Activated CD4-positive, alpha-beta T cell treated with anti-CD3 and anti-CD28 coated beads, Interleukin-2, amount 10 ng/mL, durations not matched to agents 7 days and 5 days (primary cell): ENCODE results near the gene KCNC4. TPM values are rescaled to one million over a fixed set of nuclear protein-coding genes. Genes with fewer than 3 reads are reported as not detected.

Experiments used
- CTCF ChIA-PET: fragments of 350-600 bp; sonication (Branson Sonifier 250); formaldehyde crosslinking; loops from one replicate; lab custom pipeline; 2021; ENCODE audit warnings: antibody characterized with exemption; lab: Charles Lee
- POLR2A ChIA-PET: fragments of 350-600 bp; sonication (Branson Sonifier 250); formaldehyde crosslinking; loops from one replicate; lab custom pipeline; 2021; ENCODE audit warnings: antibody characterized with exemption; lab: Charles Lee
- DNase-seq: peaks from one replicate; pipeline ENCODE4 v3.0.0-alpha.2; 2020
- H3K27ac Mint-ChIP-seq: one replicate; pipeline ENCODE4 v1.8.0; 2021; ENCODE audit warnings: mild to moderate bottlenecking, moderate library complexity, mixed read lengths
- H3K27me3 Mint-ChIP-seq: one replicate; pipeline ENCODE4 v1.8.0; 2021; ENCODE audit warnings: mixed read lengths
- H3K36me3 Mint-ChIP-seq: one replicate; pipeline ENCODE4 v1.8.0; 2021; ENCODE audit warnings: low read depth, mixed read lengths
- H3K4me1 Mint-ChIP-seq: one replicate; pipeline ENCODE4 v1.8.0; 2021; ENCODE audit warnings: mixed read lengths
- H3K4me3 Mint-ChIP-seq: one replicate; pipeline ENCODE4 v1.8.0; 2021; ENCODE audit warnings: mild to moderate bottlenecking, moderate library complexity, mixed read lengths
- H3K9me3 Mint-ChIP-seq: one replicate; pipeline ENCODE4 v1.8.0; 2021; ENCODE audit warnings: mixed read lengths
- total RNA-seq, 2 experiments: library from RNA; stranded (reverse); gene quantifications; one replicate each; pipeline ENCODE4 v1.2.3, GENCODE V29; 2021

KCNC4 gene
- total RNA-seq: 1 to 10 TPM; 7.1 to 8.2 TPM

DNA sequence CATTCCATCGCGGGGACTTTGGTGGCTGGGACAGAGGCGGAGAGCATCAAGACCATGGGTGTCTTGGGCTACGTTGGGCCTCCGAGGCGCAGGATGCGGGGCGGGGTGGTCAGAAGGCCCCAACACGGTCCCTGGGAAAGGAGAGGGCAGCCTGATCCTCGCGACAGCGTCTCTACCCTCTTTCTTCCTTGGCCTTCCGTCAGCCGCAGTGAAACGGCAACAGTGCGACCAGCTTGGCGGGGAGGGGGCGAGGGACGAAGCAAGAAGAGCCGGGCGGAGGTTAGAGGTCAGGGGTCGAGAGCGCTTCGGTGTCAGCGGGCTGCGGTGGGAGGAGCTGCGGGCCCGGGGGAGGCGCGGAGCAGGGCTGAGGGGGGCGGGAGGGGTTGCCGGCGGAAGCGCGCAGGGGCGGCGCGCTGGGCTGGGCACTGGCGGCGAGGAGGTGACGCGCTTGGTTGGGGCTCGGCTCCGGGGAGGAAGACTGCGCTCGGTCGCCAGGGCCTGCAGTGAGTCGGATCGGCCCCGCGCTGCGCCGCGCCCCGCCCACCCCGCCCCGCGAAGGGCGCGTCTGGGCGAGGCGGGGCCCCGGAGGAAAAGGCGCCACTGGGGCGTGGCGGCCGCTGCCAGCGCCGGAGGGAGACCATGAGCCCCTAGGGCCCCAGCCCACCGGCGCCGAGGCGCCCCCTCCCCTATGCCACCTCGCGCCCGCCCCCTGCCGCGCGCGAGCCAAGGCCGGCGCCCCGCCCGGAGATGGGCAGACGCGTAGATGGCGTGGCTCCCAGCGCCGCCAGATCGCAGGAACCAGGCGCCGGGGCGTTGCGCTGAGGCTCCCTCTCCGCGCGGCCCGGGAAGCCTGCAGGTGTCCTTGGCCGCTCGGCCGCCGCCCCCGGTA lies at the start of gene KCNC4:
KCNC4 (plus strand) TSS at position 600 of the 889 bp plus-strand sequence. CDS start 1,186 bp downstream, outside the sequence.
- Mint-ChIP-seq H3K4me3 (peak within 1 kb of the TSS; percentile 84), H3K27me3 (peaks cover 11% of the 10 kb centered on the region), H3K27ac (peak within 1 kb of the TSS; percentile 96), H3K4me1 (peaks cover 46% of the 10 kb centered on the region), H3K9me3 (no peaks in the 10 kb centered on the region), H3K36me3 (peaks cover 2% of the 10 kb centered on the region)
- peak; percentile 93 for DNase-seq
- ChIA-PET POLR2A (interaction anchor here (0.6 kb wide), 1 partner anchor 128 kb away, joined by 3 read pairs; no protein-coding TSS in a partner anchor), CTCF (interaction anchor here (0.6 to 6.8 kb wide), 14 partner anchors 13 to 363 kb away, joined by 3 to 73 read pairs (median 9); partner anchors contain the start of gene RBM15)

DNA sequence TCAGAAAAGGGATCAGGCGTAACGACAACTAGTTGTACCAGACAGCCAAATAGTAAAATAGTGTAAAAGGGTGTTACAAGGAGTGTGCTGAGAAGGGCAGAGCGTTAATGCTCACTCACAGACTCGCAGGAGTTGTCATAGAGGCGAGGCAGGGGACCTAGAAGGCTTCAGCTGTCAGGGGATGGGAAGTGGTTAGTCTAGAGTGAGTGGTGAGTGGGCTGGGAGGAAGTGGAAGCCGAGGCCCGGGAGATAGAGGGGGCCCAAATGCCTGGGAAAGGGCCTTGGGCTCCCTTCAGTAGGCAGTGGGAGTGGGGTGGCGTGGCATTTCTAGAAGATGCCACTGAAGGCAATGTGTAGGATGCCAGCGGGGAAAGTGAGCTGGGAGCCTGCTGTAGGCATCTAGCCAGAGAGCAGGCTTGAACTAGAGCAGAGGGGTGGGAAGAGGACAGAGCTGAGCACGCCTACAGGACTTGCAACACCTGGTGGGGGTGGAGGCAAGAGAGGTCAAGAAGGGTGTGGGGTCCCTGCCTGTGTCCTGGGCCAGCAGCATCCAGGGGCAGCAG lies 49.5 kb upstream of the KCNC4 start:
- DNase-seq: no peak
- no peak overlapping the region for H3K27ac Mint-ChIP-seq
- H3K4me3 Mint-ChIP-seq: no peak overlapping the region
- H3K27me3 Mint-ChIP-seq: peaks cover 10% of the 10 kb centered on the region
- ChIA-PET POLR2A (no interaction called here), CTCF (no interaction called here)
- H3K4me1 Mint-ChIP-seq: no peaks in the 10 kb centered on the region
- no peaks in the 10 kb centered on the region for H3K9me3 Mint-ChIP-seq
- no peaks in the 10 kb centered on the region for H3K36me3 Mint-ChIP-seq

DNA sequence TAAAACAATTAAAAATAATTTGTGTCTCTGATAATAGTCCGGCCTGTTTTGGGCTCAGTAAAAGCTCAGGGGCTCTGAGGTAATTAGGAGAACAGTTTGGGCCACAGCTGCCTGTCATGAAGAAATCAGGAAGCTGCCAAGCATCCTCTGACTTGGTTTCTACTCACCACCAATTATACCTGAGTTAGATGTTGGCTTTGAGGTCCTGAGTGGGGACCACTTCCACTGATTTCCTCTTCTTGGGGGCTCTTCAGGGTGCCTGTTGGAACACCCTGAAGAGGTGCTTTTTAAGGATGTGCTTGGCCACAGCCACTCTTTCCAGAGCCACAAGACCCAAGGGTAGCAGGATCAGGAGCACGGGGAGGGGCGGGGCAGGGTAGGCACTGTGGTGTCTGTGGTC lies 48.9 kb upstream of the KCNC4 start:
- no peak overlapping the region for H3K27ac Mint-ChIP-seq
- H3K4me3 Mint-ChIP-seq: no peak overlapping the region
- H3K36me3 Mint-ChIP-seq: no peaks in the 10 kb centered on the region
- POLR2A ChIA-PET: no interaction called here
- no peaks in the 10 kb centered on the region for H3K9me3 Mint-ChIP-seq
- H3K4me1 Mint-ChIP-seq: no peaks in the 10 kb centered on the region
- peaks cover 10% of the 10 kb centered on the region for H3K27me3 Mint-ChIP-seq
- DNase-seq: no peak
- CTCF ChIA-PET: no interaction called here

DNA sequence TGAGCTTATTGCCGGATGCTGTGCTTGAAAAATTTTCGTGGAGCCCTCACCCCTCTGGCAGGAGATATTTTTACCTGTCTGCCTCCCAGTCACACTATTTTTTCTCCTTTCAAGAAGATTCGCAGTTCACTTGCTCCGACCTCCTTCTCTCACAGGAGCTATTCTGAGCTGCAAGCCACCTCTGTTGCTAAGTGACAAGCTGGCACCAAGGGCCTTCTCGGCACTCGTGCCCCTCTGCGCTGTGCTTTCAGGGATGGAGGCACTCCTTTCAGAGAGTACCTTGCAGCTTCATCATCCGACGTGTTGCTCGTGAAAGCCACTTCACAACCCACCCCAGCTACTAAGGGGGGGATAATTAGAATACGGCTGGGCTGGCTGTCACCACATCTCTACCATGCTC lies 48.3 kb upstream of the KCNC4 start:
- Mint-ChIP-seq H3K27ac (no peak overlapping the region), H3K4me1 (no peaks in the 10 kb centered on the region), H3K36me3 (no peaks in the 10 kb centered on the region), H3K9me3 (no peaks in the 10 kb centered on the region), H3K27me3 (peaks cover 5% of the 10 kb centered on the region), H3K4me3 (no peak overlapping the region)
- DNase-seq: no peak
- ChIA-PET CTCF (interaction anchor here (0.6 to 1.6 kb wide), 2 partner anchors 11 to 85 kb away, joined by 3 to 4 read pairs; no protein-coding TSS in a partner anchor), POLR2A (no interaction called here)

DNA sequence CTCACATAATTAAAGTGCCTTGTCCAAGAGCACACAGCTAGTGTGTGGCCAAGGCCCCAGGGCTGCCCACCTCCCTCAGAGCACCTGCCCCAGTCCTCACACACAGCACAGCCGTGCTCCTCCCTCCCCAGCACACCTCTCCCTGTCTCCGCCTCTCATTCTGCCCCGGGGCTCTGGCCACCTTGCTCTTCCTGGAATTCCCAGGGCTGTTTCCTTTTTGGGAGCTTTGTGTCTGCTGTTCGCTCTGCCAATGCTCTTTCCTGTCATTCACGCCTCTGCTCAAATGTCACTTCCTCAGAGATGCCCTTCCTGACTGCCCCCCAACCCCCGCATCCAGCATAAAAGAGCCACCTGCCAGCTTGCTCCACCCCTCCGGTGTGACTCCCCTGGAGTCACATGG lies 46.5 kb upstream of the KCNC4 start:
- H3K27me3 Mint-ChIP-seq: peaks cover 2% of the 10 kb centered on the region
- no peak for DNase-seq

DNA sequence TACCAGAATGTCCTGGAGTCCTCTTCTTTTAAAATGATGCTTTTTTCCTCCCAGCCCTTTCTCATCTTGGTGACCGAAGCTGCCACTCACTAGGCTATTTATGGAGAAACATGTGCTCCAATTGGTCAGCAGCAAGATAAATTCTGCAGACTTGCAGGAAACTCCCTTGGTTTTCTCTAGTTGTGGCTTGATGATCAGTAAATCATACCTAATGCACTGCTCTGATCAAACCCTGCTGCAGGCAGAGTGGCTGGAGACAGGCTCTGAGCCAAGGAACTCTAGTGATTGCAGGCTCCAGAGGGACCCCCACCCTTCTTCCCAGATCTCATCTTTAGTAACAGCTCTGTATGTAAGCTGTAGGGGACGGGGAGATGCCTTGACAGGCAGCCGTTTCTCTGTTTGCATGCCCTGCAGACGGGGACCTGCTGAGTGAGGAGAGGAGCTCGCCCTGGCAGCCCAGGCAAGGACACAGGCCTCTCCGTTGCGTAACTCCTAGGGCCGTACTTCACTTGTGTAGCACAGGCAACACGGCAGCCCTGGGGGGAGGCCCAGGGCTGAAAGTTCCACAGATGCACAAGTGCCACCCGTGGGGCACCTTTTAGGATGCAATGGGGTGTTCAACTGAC lies 45.3 kb upstream of the KCNC4 start:
- POLR2A ChIA-PET: no interaction called here
- H3K4me1 Mint-ChIP-seq: no peaks in the 10 kb centered on the region
- H3K36me3 Mint-ChIP-seq: no peaks in the 10 kb centered on the region
- H3K27ac Mint-ChIP-seq: no peak overlapping the region
- no peak overlapping the region for H3K4me3 Mint-ChIP-seq
- H3K27me3 Mint-ChIP-seq: no peaks in the 10 kb centered on the region
- CTCF ChIA-PET: interaction anchor here (0.7 kb wide), 1 partner anchor 77 kb away, joined by 3 read pairs; no protein-coding TSS in a partner anchor
- DNase-seq: no peak
- H3K9me3 Mint-ChIP-seq: no peaks in the 10 kb centered on the region

More for the DNA sequence above, 46.5 kb upstream of the KCNC4 start:
- CTCF ChIA-PET: interaction anchor here (1.3 to 1.6 kb wide), 2 partner anchors 9 to 13 kb away, joined by 4 to 6 read pairs; no protein-coding TSS in a partner anchor
- Mint-ChIP-seq H3K27ac (no peak overlapping the region), H3K36me3 (no peaks in the 10 kb centered on the region), H3K9me3 (no peaks in the 10 kb centered on the region), H3K4me3 (no peak overlapping the region), H3K4me1 (no peaks in the 10 kb centered on the region)
- POLR2A ChIA-PET: no interaction called here

DNA sequence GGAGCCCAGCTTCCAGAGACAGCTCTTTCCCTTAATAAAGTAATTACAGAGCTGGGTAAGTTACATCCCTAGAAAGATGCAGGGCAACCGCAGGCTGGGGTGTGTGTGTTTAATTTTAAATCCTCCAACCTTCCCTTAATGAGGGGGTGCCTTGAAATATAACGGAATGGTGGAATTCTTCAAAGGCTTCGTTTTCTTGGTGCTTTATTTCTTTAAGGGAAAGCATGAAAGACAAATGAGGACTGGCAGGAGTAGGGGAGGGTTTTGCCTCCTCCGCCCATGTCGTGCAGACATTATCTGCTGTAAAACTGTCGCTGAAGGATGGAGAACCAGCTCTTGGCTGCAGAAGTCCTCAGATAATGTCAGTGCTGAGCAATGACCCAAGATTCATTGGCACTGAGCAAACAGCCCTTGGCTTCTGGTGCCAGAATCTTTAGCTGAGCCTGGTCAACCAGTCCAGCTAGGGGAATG lies 44.3 kb upstream of the KCNC4 start:
- no peak overlapping the region for H3K27ac Mint-ChIP-seq
- CTCF ChIA-PET: no interaction called here
- no peak for DNase-seq
- no peaks in the 10 kb centered on the region for H3K36me3 Mint-ChIP-seq
- H3K4me1 Mint-ChIP-seq: no peaks in the 10 kb centered on the region
- no peaks in the 10 kb centered on the region for H3K27me3 Mint-ChIP-seq
- no peaks in the 10 kb centered on the region for H3K9me3 Mint-ChIP-seq
- POLR2A ChIA-PET: no interaction called here
- no peak overlapping the region for H3K4me3 Mint-ChIP-seq

DNA sequence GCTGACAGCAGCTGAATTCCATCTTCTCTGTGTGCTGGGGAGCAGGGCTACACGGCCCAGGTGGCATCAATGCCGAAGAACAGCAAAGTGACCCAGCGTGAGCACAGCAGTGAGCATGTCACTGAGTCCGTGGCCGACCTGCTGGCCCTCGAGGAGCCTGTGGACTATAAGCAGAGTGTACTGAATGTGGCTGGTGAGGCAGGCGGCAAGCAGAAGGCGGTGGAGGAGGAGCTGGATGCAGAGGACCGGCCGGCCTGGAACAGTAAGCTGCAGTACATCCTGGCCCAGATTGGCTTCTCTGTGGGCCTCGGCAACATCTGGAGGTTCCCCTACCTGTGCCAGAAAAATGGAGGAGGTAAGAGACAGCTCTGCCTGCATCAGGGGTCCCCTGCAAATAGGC lies 43.3 kb upstream of the KCNC4 start:
- H3K27ac Mint-ChIP-seq: no peak overlapping the region
- no peaks in the 10 kb centered on the region for H3K36me3 Mint-ChIP-seq
- CTCF ChIA-PET: interaction anchor here (1.0 to 1.1 kb wide), 2 partner anchors 37 to 110 kb away, joined by 3 read pairs; no protein-coding TSS in a partner anchor
- no peaks in the 10 kb centered on the region for H3K9me3 Mint-ChIP-seq
- H3K27me3 Mint-ChIP-seq: no peaks in the 10 kb centered on the region
- no peak for DNase-seq
- H3K4me3 Mint-ChIP-seq: no peak overlapping the region
- POLR2A ChIA-PET: no interaction called here
- no peaks in the 10 kb centered on the region for H3K4me1 Mint-ChIP-seq

DNA sequence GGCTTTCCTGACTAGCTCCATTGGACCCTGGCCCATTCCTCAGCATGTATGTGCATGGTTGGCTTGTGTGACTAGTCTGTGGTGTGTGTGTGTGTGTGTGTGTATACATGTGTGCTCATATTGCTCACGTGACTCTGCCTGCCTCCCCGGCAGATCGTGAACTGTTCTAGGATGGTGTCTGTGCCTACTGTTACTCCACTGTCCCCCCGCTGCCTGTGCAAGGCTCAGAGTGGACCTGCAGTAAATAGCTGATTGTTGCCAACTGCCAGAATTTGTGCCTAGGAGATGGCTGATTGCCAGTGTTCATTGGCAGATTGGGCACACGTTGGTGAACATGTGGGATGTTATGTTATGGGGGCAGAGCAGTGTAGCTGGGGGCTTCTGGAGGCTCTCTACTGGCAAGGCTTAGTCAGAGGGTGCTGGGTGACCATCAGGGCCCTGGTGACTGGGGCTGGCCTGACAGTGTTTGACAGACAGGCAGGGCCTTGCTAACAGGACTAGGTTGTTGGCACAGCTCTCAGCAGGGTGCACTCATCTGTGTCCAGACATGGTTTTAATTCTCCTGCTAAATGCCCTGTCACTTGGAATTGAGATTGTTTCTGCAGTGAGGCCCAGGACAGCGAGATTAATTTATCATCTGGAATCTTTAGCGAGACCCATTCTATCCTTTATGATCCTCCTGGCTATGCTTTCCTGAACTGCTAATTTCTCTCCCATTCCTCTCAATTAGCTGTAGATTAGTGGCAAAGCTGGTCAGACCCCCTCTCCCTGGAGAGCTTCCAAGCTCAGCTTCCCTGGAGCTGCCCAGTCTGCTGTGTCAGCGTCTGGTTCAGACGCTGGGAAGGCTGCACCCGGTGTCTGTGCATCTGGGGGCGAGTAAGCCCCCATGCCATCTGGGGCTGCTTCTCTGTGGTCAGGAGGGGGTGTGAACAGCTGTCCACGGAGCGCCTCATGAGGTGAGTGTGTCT lies 39.1 kb upstream of the KCNC4 start:
- DNase-seq: no peak
- ChIA-PET POLR2A (no interaction called here), CTCF (interaction anchor here (1.7 kb wide), 1 partner anchor 9 kb away, joined by 3 read pairs; no protein-coding TSS in a partner anchor)
- Mint-ChIP-seq H3K9me3 (no peaks in the 10 kb centered on the region), H3K27me3 (no peaks in the 10 kb centered on the region), H3K4me3 (no peak overlapping the region), H3K27ac (no peak overlapping the region), H3K36me3 (no peaks in the 10 kb centered on the region), H3K4me1 (no peaks in the 10 kb centered on the region)

DNA sequence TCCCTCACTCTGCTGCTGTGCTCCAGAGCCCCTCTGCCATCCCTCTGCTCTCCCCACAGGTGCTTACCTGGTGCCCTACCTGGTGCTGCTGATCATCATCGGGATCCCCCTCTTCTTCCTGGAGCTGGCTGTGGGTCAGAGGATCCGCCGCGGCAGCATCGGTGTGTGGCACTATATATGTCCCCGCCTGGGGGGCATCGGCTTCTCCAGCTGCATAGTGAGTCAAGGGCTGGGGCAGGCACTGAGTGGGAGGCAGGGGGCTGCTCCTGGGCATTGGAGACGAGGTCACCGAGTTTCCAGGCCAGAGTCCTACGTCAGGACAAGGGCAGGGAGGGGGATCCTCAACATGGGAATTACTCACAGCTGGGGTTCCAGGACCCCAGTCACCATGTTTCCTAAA lies 38.1 kb upstream of the KCNC4 start:
- H3K9me3 Mint-ChIP-seq: no peaks in the 10 kb centered on the region
- H3K4me1 Mint-ChIP-seq: no peaks in the 10 kb centered on the region
- H3K4me3 Mint-ChIP-seq: no peak overlapping the region
- no peaks in the 10 kb centered on the region for H3K36me3 Mint-ChIP-seq
- DNase-seq: no peak
- POLR2A ChIA-PET: no interaction called here
- H3K27me3 Mint-ChIP-seq: peaks cover 3% of the 10 kb centered on the region
- CTCF ChIA-PET: interaction anchor here (0.8 to 1.7 kb wide), 4 partner anchors 8 to 324 kb away, joined by 3 to 6 read pairs (median 3); no protein-coding TSS in a partner anchor
- H3K27ac Mint-ChIP-seq: no peak overlapping the region

DNA sequence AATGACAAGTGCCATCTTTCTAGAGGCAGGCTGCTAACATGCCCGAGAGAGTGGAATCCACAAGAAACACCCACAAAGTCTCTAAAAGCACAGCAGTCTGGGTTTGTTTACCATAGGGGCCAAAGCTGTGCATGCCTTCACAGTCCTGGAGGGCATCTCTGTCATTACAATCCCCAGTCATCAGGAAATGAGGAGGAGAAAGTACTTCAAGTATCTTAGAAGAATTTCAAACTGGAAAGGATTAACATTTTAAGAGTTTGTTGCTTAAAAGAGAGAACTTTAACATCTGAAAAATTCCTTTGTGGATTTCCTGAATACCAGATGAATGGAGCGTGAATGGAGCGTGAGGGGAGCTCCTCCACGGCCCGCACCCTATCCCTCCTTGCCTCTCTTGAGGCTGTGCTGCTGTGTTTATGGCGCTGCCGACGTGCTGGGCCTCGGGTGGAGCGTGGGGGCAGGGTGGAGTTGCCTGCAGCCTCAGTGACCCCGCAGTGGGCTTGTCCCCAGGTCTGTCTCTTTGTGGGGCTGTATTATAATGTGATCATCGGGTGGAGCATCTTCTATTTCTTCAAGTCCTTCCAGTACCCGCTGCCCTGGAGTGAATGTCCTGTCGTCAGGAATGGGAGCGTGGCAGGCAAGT lies 36.5 kb upstream of the KCNC4 start:
- CTCF ChIA-PET: no interaction called here
- H3K27me3 Mint-ChIP-seq: peaks cover 5% of the 10 kb centered on the region
- H3K27ac Mint-ChIP-seq: no peak overlapping the region
- H3K36me3 Mint-ChIP-seq: no peaks in the 10 kb centered on the region
- POLR2A ChIA-PET: no interaction called here
- H3K4me3 Mint-ChIP-seq: no peak overlapping the region
- no peaks in the 10 kb centered on the region for H3K9me3 Mint-ChIP-seq
- DNase-seq: no peak
- no peaks in the 10 kb centered on the region for H3K4me1 Mint-ChIP-seq
